AG04449 (cell line): ENCODE data around the gene LRP1B.

ENCODE experiments used
- CTCF ChIA-PET: fragments of 350-600 bp; formaldehyde crosslinking; extraction: SDS; loops from one replicate; lab custom pipeline; 2021; ENCODE audit warnings: antibody characterized with exemption; lab: Yijun Ruan, JAX
- POLR2A ChIA-PET: fragments of 400-600, 350-600 bp; formaldehyde crosslinking; extraction: SDS; loops from one replicate; lab custom pipeline; 2020; ENCODE audit warnings: antibody characterized with exemption, inconsistent platforms; lab: Yijun Ruan, JAX
- DNase-seq: peaks from one replicate; pipeline ENCODE4 v3.0.0-alpha.2; 2010; ENCODE audit warnings: low read depth, low spot score
- H3K4me3 ChIP-seq: 2 replicates; pipeline ENCODE4 v1.5.1; 2011; ENCODE audit warnings: low read depth, mild to moderate bottlenecking, control low read depth, low read length
- TF ChIP-seq, protein P1 (sequence below): IDR thresholded peaks from one replicate; pipeline ENCODE4 v1.5.1; 2011; ENCODE audit warnings: mild to moderate bottlenecking, moderate library complexity, low read length, control low read depth, inconsistent platforms; ENCODE audit not compliant: insufficient read depth; ENCODE audit errors: missing control alignments

LRP1B gene

DNA sequence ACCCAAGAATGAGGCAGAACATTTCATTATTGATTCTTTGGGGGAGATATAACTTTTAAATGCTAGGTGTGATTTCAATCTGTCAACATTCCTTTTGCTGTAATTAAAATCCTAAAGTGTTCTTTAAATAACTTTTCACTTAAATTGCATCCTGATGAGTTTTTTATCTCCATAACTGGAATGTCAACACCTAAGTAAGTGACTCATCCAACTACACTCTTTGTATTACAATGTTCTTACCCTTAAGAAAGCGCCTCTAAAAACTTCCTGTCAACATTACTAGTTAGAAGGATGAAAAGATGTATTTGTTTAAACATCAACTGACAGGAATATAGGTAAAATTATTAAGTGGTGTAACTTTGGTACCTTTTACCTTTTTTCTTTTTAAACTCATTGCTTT lies 1657.0 kb downstream of the LRP1B start:
- H3K4me3 ChIP-seq: no peak overlapping the region
- ChIA-PET CTCF (no interaction called here), POLR2A (no interaction called here)
- no peak for DNase-seq
- TF ChIP-seq, protein P1, sequence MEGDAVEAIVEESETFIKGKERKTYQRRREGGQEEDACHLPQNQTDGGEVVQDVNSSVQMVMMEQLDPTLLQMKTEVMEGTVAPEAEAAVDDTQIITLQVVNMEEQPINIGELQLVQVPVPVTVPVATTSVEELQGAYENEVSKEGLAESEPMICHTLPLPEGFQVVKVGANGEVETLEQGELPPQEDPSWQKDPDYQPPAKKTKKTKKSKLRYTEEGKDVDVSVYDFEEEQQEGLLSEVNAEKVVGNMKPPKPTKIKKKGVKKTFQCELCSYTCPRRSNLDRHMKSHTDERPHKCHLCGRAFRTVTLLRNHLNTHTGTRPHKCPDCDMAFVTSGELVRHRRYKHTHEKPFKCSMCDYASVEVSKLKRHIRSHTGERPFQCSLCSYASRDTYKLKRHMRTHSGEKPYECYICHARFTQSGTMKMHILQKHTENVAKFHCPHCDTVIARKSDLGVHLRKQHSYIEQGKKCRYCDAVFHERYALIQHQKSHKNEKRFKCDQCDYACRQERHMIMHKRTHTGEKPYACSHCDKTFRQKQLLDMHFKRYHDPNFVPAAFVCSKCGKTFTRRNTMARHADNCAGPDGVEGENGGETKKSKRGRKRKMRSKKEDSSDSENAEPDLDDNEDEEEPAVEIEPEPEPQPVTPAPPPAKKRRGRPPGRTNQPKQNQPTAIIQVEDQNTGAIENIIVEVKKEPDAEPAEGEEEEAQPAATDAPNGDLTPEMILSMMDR: no peak

DNA sequence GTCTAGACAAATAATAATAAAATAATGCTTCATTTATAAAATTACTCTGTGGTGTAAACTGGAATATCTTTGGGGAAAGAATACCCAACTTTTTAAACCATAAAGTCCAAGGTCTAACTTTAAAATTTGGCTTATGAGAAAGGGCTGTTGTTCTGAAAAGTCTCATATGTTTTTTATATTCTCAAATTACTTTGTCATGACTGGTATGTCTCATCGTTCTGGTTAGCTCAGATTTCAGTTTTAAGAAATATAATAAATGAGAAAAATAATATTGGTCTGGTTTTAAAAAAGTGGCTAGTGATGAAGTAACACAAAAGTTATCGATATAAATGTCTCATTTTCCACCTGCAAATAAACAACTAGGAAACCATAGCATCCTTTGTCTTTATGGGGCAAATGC lies 1658.1 kb downstream of the LRP1B start:
- DNase-seq: no peak
- ChIA-PET CTCF (no interaction called here), POLR2A (no interaction called here)
- TF ChIP-seq, protein P1: no peak
- H3K4me3 ChIP-seq: no peak overlapping the region

DNA sequence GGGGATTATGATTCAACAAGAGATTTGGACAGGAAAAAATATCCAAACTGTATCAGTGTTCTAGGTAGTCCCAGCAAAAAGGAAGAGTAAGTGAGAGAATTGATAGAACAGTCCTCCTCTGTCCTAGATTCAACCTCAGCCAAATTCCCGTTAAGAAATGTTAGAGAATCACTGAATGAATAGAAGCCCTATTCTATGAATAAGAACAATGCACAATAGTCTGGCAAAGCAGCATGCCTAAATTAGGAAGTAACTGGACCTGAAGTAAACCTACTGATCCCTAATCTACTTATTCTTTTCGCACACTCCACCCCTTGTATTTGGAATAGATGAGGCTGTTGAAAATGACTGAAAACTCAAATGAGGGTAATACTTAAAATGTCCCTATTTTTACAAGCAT lies 1665.5 kb downstream of the LRP1B start:
- TF ChIP-seq, protein P1: no peak
- DNase-seq: no peak
- ChIA-PET POLR2A (no interaction called here), CTCF (no interaction called here)
- H3K4me3 ChIP-seq: no peak overlapping the region

DNA sequence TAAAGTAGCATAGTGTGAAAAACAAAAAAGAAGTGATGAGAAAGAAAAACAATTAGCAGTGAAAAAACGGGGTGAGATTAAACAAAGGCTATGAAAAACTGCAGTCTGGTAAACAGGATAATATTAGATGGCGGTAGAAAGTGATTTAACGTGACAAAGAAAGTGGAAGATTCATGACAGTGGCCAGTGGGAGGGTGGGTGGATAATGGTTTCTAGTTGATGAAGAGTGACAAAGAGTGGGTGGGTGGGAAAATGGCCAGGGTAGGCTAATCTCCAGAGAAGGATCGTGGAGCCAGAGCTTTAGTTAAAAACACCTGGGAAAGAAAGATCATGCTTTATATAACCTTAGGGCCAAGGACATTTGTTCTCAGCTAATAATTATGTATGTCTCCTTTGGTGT lies 1667.8 kb downstream of the LRP1B start:
- TF ChIP-seq, protein P1: no peak
- CTCF ChIA-PET: no interaction called here
- H3K4me3 ChIP-seq: no peak overlapping the region
- POLR2A ChIA-PET: no interaction called here
- no peak for DNase-seq

DNA sequence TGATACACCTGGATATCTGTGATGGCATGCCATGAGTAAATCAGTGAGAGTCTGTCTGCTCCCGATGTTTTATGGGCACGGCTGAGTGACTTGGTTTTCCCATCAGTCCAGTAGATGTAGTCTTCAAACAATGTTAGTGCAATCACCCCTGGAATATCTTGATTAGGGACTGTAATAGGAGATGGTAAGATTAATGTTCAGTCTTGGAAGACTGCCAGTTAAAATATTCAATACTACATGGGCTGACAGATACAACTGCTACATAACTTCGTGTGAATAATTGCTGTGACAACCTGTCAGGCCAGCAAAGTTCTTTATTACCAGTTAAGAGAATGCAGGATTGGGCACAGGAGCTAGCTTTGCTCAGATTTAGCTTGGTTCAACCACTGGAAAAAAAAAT lies 1673.3 kb downstream of the LRP1B start:
- H3K4me3 ChIP-seq: no peak overlapping the region
- ChIA-PET POLR2A (no interaction called here), CTCF (no interaction called here)
- TF ChIP-seq, protein P1: no peak
- DNase-seq: no peak

DNA sequence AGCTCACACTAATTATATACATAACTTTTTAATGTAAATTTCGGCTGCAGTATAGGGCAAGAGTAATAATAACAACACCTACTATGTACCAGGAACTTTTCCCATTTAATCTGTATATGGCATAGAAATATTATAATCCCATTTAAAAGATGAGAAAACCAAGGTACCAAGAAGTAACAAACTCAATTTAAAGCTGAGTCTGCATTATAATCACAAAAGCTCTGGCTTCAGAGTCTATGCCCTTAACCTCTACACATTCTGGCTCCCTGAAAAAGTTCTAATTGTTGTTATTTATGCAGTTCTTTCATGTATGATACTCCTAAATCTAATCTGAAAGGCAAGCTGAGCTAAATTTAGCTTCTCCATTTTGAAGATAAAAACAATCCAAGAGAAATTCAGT lies 1675.5 kb downstream of the LRP1B start:
- TF ChIP-seq, protein P1: no peak
- CTCF ChIA-PET: no interaction called here
- POLR2A ChIA-PET: no interaction called here
- H3K4me3 ChIP-seq: no peak overlapping the region
- no peak for DNase-seq
